Activated naive CD8-positive, alpha-beta T cell treated with anti-CD3 and anti-CD28 coated beads, Interleukin-2, amount 50 U/mL, for 16 hours (primary cell): ENCODE data around the gene IGF2R.
"Not testable (repeated sequence)": the region's sequence is repeated elsewhere in the genome, so short reads cannot be mapped to it uniquely, and the experiment has no call there.

Experiments
- DNase-seq: peaks from one replicate; pipeline ENCODE4 v3.0.0-alpha.2; 2020; ENCODE audit warnings: low read depth, low spot score

IGF2R gene

DNA sequence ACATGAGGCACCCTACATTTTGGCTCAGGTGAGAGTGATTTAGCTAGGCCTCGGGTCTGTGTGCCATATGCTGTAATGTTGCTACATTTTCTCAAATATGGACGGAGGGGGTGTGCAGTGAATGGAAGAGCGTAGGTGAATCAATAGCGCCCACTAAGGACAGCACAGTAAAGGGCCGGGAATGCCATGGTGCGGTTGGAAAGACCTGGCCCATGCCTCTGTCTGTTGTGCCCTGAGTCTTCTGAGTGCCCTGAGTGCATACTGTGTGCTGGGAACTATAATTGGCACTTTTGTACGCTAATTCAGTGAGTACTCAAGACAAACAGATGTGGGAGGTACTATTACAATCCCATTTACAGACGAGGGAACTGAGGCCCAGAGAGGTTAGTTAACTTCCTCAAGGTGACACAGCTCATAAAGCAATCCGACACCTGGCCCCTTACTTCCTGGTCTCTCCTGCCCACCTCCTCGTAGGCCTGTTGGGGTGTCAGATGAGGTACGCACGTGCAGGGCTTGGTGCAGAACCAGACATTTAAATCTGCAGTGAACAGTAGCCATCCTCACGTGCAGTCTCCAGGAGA is 170.0 kb downstream of the IGF2R start:
- DNase-seq = no peak

DNA sequence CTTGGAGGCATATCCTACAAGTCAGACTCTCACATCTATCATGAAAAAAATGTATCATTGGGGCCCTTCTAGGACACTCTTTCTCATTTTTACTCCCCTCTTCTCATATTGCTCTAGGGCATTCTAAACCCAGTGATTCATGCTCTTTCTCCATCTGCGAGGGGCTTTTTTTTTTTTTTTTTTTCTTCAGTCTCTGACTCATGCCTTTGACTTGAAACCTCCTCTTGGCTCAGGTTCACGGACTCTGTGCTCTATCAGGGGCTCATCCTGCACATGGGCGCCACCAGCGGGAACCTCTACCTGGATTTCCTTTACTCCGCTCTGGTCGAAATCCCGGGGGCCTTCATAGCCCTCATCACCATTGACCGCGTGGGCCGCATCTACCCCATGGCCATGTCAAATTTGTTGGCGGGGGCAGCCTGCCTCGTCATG is 170.6 kb downstream of the IGF2R start:
- DNase-seq = no peak

DNA sequence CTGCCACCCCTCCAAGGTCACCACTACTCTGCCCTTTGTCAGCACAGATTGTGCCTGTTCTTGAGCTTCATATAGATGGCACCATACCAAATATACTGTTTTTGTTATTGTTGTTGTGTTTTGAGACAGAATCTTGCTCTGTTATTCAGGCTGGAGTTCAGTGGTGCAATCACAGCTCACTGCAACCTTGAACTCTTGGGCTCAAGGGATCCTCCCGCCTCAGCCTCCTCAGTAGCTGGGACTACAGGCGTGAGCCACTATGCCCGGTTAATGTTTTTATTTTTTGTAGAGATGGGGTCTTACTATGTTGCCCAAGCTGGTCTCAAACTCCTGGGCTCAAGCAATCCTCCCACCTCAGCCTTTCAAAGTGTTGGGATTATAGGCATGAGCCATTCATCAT is 171.6 kb downstream of the IGF2R start:
- DNase-seq = not testable (repeated sequence)

DNA sequence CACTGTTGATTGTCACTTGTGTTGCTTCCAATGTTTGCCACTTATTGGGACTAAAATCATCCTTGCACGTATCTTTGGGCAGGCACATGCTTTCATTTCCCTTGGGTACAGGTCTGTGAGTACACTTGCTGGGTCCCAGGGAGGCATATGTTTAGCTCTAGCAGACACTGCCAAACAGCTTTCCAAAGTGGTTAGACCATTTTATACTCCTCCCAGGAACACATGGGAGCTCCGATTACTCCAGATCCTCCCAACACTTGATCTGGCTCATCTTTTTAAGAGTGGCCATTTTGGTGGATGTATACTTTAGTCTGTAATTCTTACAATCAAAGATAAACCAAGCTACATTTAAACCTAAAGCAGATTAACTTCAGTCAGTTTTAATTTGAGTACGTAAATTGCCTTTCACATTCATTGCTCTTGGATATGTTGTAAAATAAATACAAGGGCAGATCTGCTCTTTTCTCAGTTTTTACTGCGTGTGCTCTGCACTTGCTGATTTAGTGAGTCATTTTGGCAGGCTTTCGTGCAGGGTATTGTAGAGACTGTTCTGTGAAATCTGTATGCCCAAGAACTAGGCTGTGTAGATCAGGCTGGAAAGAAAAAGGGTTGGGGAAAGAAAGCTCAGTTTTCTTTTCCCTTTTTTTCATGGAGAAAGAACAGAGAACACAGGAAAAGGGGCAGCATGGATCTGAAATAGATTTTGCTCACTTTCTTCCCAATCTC is 172.3 kb downstream of the IGF2R start:
- DNase-seq = no peak

DNA sequence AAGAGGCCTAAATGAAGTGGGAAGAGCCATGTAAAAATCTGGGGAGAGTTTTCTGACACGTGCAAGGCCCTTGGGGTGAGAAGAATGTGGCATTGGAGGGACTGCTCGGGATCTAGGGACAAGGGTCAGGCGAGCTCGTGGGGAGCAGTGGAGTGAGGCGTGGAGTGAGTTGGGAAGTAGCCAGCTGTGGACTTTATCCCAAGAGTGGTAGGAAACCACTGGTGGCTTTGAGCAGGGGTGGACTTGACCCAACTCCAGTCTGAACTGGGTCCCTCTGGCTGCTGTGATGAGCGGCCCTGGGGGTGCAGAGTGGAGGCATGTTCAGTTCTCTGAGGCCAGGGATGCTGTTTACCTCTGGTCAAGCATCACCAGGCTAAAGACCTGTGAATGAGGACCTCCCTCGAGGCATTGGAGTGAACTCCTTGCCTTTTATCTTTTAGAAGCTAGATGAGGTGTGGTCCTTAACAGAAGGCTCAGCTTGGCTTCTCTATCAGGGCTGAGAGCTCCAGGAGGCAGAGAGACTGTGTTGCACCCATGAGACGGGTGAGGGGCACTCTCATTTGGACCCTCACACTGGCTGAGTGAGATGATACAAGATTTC is 173.3 kb downstream of the IGF2R start:
- no peak for DNase-seq

DNA sequence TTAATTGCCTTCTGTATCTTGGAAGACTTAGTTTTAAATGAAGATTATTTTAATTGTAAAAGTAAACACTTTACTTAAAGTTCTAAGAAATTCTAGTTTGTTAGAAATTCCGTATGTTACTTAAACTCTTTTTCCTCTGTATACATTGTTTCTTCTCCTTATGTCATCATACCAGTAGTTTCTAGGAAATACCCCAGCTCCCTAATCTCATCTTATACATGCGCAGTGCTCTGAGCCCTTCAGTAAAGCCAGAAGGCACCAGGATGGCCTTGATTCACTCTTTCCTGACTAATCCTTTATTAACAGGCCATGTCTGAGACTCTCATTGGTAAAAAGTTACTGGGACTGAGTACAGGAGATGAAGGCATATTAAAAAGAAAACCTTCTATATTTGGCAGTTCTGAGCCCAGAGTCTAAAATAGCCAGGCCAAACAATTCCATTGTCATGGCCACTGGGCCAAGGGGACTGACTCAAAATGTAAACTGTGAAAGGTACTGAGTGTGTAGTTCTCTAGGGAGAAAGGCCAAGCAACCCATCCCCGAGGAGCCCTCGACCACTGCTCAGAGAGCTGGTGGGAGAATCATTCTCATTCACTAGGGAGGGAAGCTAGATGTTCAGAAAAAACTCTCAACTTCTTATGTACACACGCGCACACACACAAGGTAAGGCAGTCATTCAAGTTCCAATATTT is 177.7 kb downstream of the IGF2R start:
- no peak for DNase-seq

DNA sequence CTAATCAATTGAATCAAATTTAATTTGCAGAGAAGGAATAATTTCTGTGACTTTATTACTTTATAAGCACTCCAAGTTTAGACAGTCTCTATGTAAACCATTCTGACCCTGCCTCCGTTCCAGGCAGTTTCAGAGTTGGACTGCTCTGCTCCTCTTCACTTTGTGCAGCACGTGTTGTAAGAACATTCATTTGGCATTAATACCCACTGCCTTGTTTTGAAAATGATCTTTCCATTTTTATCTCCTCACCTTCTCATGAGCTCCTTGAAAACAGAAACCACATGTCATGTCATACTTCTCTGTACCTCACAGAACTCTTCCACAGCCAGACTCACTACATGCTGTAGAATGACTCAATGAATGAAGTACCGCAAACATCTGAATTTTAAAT is 178.3 kb downstream of the IGF2R start:
- DNase-seq = no peak

DNA sequence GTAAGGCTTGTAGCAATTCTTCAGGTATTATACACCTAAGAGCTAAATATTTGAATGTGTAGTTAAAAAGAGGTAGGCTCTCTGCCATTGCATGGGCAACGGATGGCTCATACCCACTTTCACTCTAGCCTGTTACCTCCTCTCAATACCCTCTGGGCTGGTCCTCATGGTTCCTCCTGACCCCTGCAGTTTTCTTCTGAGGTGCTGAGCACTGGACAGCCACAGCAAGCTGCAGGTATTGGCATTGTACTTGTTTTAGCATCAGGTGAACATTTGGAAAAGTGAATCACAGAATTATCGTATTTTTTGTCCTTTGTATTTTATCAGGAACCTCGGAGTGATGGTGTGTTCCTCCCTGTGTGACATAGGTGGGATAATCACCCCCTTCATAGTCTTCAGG is 185.6 kb downstream of the IGF2R start:
- no peak for DNase-seq

DNA sequence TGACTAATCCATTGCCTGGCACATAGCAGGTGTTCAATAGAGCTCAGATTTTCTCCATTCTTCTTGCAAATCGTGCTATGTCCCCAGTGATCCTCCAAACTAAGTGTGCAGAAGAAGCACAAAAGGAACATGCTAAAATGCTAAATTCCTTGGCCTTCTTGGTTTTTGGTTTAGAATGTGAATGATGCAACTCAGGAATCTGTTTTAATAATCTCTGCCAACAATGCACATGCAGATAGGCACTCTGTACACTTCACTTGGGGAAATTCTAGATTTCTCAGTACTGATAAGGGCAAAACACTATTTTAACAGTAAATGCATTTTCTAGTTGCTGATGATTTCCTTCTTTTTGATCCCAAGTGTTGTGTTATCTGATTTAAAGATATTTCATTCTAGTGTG is 188.0 kb downstream of the IGF2R start:
- DNase-seq = no peak

DNA sequence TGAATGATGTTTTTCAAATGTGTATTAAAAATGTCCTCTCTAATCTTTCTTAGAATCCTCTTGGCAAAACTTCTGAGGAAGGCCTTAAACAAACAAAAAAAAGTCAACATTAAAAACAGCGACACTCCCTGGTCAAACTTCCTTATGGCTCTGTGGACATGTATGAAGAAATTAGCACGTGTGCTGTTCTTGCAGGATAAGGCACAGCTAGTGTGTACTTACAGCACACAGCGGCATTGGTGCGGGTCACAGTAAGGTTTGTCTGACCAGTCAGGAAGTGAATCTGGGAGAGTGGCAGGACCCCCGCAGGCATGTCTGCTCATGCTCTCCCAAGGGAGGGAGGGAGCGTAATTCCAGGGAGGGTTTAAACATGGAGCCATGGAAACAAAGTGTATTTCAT is 191.6 kb downstream of the IGF2R start:
- DNase-seq = no peak
